GM21423 (cell line): ENCODE data around the gene ESCO1.

Experiments used
- ATAC-seq: cut with Tn5 transposase; IDR thresholded peaks from one replicate; pipeline ENCODE4 v1.9.1; 2021; ENCODE audit warnings: mild to moderate bottlenecking, moderate library complexity; ENCODE audit not compliant: unreplicated experiment

The ESCO1 gene

DNA sequence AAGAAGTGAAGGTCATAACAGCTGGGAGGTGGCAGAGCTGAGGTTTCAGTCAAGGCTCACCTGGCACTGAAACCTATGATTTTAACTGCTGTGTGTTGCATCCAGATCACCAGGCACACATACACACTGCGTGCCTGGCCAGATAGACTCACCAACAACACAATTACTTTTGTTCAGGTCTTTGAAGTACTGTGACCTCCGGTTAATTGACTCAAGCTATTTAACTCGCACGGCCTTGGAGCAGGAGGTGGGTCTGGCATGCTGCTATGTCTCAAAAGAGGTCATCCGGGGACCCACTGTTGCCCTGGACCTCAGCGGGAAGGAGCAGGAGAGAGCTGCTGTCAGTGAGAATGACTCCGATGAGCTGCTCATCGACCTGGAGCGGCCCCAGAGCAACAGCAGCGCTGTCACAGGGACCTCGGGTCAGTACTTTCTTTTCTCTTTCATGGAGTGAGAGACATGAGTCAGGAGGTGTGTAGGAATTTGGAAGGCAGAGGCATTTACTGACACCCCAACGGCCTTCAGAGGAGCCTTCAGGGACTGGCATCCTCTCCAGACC lies 104.1 kb downstream of the ESCO1 start:
- ATAC-seq = no peak

- ATAC-seq = no peak
Observed at GRCh38 chr18:21490748-21491147, 109.8 kb downstream of the ESCO1 start.

GRCh38 chr18:21489919-21490495 lies 110.5 kb downstream of the ESCO1 start:
- no peak for ATAC-seq

DNA sequence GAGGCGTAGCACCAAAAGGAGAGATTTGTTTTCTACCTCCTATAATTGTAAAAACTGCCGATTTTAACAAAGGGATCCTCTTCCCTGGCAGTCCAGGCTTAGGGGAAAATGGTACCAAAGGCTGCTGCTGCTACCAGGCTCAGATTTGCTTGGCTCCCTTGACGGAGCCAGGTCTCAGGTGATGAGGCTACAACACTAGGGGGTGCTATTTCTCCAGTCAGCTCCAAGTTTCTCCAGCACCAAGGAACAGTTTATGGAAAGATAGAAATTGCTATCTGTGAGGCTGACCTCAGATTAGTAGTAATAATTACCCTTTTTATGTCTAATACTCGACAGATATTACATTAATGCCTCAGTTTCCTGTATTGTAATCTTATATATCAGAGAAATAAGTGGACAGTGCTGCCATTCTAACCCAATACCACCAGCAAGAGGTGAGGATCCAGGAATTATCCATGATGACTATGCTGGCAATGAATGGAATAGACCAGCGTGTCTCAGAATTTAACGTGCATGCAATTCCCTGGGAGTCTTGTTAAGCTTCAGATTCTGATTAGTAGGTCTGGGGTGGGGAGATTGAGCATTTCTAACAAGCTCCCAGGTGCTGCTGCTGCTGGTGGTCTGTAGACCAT lies 111.3 kb downstream of the ESCO1 start:
- no peak for ATAC-seq

GRCh38 chr18:21486905-21487437 lies 113.5 kb downstream of the ESCO1 start:
- no peak for ATAC-seq

GRCh38 chr18:21484851-21485636 lies 115.5 kb downstream of the ESCO1 start:
- ATAC-seq = no peak

DNA sequence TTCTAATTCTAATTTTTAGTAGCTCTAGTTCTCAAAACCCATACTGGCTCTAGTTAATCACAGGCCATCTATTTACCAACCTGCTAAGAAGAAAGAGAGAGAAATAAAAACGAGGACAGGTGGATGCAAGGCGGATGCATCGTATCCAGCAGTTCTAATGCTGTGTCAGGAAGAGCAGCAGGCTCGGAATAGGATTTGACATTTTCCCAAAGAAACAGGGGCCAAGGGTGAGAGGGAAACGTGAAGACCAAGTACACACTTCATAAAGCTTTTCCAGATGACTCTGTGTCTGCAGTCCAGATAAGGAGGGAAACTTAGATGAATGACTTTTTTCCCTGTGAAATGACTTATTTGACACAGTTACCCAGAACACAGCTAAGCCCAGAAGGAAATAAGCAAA lies 117.5 kb downstream of the ESCO1 start:
- ATAC-seq = no peak

- ATAC-seq = no peak
Observed at GRCh38 chr18:21481739-21482138, 118.8 kb downstream of the ESCO1 start.

DNA sequence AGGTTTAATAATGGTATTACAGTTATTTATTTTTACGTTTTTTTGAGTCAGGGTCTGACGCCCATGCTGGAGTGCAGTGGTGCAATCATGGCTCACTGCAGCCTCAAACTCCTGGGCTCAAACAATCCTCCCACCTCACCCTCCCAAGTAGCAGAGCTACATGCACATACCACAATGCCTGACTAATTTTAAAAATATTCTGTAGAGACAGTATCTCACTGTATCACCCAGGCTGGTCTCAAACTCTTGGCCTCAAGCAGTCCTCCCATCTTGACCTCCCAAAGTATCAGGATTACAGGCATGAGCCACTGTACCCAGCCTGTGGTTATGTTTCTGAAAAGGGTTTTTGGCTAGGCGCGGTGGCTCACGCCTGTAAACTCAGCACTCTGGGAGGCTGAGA lies 120.8 kb downstream of the ESCO1 start:
- no peak for ATAC-seq
